IPS-NIHi7 (cell line): ENCODE measurements around the gene CNNM2.

Experiments
- DNase-seq: peaks from one replicate; pipeline ENCODE4 v3.0.0; 2012; ENCODE audit warnings: mixed read lengths; ENCODE audit errors: extremely low spot score

The CNNM2 gene

DNA sequence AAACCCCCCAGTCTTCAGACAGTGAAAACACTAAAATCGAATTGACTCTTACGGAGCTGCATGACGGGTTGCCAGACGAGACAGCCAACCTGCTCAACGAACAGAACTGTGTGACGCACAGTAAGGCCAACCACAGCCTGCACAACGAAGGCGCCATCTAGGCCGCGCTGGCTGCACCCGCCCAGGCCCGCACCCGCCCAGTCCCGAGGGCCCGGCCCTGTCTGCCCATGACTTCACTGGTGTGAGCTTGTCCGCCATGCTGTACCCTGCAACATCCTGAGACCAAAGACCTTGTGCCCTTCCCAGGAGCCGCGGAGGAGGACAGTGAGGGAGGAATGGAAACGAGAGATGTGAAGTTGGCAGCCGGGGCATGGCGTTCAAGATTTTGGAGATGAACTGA lies 158.9 kb downstream of the CNNM2 start:
- DNase-seq: no peak

DNA sequence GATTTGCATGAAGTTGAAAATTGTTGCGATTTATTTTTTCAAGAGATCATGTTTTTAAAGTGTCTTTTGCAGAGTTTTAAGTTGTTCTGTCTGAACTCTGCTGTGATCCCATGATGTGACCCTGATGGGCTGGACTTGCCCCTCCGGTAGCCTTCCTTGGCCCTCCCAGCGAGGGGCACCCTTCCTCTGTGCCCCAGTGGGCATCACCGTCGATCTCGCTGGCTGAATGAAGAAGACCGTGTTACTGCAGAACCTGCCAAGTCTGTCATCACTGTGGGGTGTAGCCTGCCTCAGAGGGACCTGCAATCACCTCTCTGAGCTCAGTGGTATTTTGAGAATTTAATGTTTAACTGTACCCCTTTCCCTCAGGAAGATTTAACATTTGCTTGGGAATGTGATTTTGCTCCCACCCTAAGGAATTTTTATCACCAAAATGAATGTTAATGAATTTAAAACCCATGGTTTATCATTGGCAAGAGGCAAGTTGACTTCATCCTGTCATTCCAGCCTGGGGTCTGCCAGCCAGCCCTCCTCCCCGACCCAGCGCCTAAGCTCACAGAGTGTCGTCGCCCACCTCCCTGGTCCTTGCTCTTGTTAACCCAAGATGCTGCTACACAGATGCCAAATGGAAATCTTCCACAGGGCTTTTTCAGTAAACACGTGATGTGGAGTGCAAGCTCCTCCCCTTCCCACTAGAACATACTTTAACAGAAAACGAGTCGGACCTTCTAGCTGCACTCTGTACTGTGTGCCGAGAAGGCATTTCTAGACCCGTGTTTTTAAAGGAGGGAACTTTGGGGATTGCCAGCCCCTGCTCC lies 159.6 kb downstream of the CNNM2 start:
- no peak for DNase-seq

DNA sequence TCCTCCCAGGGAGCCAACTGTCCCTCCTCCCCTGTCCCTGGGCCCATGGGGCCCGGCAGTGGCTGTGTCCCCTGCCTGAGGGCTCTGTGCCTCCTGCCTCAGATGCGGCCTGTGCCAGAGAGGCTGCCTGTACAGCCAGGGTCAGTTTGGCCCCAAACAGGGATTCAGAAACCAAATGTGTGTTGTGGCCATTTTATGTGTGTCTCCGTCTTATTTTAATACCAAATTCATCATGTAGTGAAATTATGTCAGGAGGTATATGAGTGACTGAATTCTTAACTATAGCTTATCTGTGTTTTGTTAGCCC lies 160.2 kb downstream of the CNNM2 start:
- DNase-seq: no peak

DNA sequence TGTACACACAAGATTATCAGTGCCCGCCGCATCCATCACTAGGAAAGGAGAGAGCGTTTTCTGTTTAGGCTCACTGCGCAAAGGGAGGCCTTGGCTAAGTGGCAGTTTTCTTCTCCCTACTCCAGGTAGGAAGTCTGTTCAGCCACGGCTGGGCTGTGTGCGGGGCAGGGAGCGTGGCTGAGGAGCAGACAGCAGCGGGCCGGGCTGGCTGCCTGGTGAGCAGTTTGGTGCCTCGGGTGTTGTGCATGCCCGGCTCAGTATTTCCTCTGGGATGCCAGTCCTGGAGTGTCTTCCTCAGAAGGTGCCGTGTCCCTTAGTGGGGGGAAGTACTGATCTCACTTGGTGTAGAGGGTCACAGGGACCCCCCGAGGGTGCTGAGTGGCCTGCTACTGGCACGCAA lies 160.6 kb downstream of the CNNM2 start:
- DNase-seq: no peak

DNA sequence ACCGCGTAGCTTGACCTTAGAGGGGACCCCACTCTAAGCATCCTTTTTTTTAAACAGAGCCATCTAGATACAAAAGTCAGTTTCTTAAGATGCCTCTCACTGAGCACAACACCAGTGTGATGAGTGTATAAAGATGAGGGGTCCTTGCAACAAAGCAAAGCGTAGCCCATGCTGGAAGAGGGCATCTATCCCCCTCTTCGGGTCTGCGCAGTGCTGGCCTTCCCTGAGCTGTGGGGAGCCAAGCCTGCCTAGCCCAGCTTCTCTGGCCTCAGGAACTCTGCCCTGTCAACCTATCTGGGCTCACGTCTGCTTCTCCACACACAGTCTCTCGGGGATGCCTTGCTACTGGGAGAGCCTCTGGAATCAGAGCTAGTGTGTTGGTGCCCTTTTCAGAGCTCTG lies 161.0 kb downstream of the CNNM2 start:
- DNase-seq: no peak

DNA sequence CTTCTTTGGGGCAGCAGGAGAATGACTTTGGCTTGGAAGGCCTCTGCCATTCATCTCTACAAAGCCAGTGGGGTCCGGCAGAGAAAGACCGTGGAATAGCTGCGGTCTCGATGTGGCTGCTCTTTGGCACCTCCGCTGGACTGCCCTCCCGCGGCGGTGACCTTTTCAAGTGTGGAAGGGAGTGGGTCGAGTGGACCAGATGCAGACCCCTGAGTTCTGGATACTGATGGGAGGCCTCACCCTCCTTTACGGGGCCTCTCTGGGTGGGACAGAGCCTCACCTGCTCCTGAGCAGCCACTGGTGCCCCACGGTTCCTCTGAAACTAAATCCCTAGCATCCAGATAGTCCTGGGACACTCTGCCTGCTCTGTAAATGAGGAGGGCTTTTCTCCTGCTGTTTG lies 161.9 kb downstream of the CNNM2 start:
- DNase-seq: no peak

DNA sequence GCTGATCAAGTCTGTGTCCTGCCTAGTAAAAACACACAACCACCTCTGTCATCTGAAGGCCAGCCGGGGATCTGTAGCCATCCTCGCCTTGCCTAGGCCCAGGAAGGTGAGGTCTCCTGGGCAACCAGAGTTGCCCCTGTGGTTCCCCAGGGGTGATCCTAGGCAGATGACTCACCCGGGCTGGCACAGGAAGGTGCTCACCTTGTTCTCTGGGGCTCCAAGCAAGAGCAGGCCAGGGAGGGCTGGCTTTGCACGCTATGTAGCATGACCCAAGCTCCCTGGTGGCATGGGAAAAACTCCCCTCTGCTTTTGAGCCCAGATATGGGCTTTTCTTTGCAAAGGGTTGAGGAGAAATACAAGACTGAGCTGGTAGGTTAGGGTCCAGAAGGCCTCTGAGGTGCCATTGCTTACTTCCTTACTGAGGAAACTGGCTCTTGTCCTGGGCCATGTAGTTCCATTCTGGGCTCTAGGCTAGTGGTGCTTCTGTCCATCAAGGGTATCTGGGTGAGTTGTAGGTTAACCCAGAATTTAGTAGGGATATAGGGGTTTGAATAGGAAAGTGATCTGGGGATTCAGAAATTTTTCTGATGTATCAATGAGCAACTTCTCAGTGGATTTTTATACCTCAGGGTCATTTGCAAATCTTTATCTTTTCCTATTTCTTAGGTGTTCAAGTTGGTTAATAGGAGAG lies 162.9 kb downstream of the CNNM2 start:
- DNase-seq: no peak

DNA sequence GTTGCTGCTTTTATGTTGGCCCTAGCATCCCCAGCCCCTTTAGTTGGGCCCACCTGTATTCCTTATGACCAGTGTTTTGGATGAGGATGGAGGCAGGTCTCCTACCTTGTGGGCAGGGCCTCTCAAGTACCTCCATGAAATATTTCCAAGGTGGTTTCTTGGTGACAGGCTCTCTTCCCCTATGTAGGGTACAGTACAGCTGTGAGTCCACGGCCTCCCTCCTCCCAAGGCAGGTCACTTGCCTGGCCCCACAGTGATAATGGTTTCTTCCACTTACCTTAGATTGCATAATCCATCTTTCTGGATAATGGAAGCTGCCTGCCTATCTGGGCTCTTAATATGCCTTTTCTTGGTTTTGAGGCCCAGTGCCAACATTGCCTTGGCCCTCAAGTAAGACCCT lies 164.6 kb downstream of the CNNM2 start:
- no peak for DNase-seq

DNA sequence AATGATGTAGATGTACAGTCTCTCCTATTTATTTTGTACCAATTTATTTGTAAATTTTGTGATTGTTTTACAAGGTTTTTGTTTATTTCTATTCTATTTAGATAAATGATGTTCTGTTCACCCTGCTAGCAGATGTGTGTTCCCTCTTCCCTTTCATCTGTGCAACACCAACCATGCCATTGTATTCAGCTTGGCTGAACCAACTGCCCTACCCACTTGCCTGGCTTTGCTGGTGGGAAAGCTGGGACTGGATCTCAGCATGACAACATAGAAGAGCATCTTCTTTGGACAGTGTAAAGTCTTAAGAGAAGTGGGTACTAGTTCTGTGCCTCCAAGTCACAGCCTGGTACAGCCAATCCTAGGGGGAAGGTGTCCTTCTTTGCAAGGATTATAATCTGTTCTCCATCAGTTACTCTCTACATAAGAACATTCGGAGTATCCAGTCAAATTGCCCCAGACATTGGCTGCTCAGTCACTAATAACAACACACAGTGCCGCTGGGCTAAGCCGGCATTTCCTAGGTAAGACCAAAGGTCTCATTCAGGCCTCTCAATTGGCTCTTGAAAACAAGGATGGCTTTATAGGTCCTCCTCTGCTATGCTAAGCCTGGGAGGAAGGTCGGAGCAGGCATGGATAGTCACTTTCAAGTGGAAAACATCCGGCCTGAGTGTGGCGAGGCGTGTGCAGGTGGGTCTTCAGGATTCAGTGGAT lies 165.3 kb downstream of the CNNM2 start:
- no peak for DNase-seq

DNA sequence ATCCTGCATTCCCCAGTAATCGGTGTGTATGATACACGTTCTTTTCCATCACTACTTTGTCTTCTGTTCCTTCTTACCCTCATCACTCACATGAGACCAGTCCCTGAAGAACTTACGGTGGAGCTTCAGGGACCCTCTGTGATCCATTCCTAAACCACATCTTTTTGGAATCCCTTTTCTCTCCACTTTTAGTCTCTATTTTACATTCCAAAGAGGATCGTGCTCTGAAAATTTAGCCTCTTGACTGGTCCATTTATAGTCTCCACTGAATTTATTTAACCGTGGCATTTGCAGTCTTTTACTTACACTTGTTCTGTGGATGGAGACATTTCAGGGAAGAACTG lies 165.9 kb downstream of the CNNM2 start:
- no peak for DNase-seq

DNA sequence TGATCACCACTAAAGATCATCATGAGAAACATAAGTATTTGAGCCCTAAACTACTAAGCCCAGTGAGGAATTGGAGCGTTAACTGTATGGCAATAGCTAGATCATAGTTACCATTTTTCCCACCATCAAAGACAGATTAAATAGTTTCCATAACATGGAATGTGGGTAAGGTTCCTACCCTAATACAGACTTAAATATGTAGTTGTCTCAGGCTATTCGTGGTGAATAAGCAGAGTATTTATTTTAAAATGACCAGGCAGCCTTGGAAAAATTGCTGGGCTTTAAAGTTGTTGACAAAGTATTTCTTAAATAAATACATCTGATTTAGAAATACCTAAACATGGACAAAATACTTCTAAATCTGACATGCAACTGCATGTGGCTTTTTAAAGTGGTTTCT lies 168.2 kb downstream of the CNNM2 start:
- DNase-seq: no peak

DNA sequence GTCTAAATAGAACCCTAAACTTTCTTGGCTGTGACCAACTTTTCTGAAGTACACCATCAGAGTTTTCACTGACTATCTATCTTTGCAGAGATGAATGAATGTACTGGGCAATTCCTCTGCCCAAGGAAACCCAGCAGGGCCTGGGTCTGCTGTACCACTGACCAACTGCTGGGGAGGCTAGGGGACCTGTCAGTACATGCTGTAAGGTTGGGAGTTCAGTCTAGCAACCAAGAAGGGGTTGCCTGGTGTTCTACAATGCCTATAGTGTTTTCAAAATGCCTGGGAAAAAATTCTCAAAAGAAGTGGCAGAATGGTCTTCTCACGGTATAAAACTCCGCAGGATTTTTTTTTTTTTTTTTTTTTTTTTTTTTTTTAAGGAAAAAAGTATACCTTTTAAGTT lies 168.7 kb downstream of the CNNM2 start:
- DNase-seq: no peak

DNA sequence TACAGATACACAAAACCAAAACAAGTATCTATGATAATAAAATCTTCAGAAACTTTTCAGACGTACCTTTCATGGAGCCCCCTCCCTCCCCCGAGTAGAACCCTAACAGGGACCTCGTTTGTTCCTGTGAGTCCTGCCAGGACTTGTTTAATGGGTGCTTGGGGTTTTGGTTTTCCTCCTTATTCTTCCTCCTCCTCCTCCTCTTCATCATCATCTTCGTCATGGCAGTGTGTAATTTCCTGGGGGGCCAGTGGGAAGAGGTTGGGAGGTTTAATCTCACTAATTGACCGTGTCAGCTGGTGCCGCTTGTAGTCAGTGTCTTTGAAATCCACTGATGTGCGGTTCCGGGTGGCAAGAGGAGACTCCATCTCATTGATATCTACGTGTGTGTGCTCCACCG lies 171.4 kb downstream of the CNNM2 start:
- no peak for DNase-seq

DNA sequence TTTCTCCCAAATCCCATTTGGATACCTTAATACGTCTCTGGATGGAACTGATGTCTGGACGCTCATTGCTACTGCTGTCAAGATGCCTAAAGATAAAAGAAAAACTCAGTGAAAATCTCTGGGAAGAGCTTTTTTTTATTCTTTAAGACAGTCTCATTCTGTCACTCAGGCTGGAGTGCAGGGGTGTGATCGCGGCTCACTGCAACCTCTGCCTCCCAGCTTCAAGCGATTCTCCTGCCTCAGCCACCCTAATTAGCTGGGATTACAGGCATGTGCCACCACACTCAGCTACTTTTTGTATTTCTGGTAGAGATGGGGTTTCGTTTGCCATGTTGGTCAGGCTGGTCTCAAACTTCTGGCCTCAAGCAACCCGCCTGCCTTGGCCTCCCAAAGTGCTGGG lies 172.8 kb downstream of the CNNM2 start:
- no peak for DNase-seq

DNA sequence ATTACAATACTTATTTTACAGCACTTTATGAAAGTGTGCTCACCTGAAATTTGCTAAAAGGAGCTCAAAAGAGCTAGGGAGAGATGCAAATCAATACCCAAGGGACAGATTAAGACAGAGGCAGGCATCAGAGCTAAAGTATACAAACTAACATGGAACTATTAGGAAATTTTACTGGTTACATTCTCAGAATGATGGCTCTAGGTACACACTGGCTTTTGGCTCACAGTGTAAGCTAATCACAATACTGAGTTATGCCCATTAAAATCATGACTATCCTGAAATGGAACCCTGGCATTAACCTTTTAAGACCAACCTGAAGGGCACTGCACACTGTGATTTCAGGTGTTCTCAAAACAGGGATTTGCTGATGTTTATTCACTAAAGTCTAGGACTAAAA lies 176.9 kb downstream of the CNNM2 start:
- no peak for DNase-seq

DNA sequence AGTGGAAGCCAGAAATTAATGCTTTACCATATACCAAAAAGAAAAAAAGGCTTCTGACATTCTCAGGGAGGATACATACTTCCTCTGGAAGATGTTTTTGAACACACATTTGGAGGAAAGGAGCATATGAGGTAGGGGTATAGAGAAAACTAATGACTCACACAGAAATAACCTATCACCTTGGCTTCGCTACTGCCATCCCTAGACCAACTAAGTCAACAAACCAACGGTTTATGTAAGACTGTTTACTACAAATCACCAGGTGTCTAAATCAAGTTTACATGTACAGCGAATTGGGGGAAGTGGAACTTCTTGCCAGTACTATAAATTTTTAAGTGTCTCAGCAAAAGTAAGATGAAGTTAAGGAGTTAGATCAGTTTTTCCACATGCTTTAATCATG lies 178.0 kb downstream of the CNNM2 start:
- no peak for DNase-seq

DNA sequence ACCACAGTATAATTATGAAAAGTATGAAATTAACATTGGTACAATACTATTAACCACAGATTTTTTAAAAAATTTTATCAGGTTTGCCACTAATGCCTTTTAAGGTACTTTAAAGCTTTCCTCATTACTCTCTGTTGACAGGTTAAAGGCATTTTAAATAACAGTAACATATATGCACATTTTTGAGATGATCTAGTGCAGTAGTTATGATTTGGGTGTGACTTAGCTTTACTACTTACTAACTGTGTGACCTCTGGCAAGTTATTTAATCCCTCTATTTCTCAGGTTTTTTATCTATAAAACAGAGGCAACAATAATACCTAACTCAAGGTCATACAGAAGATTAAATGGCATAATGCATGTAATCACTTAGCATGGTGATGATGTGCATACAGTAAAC lies 180.1 kb downstream of the CNNM2 start:
- no peak for DNase-seq

DNA sequence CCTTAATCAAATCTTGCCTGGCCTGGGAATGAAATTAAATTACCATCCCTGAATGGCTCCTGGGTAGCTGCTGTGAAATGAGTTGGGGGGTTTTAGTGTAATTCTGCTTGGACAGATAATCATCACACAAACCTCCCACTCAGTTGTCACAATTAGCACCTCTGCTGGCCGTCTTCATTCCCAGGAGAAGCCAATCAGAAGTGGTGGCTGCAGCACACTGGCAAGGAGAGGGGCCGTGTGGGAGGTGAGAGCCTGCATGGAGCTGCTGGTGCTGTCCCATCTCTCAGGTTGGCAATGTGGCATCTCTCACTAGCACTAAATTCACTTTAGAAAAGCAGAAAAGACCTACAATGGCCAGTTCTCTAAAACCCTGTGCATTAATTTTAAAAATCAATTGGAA lies 182.5 kb downstream of the CNNM2 start:
- DNase-seq: no peak

DNA sequence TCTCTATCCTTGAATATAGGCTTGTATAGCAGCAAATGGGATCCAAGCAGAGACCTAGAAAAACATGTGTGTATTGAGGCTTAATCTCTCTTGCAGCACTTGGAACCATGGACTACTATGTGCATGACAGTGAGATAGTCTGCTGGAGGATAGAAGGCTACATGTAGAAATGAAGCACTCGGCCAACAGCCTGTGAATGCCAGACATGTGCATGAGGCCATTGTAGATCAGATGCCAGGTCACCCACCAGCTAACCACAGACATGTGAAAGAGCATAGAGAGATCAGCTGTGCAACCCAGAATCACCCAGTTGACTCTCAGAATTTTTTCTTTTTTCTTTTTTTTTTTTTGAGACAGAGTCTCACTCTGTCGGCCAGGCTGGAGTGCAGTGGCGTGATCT lies 184.1 kb downstream of the CNNM2 start:
- DNase-seq: no peak

DNA sequence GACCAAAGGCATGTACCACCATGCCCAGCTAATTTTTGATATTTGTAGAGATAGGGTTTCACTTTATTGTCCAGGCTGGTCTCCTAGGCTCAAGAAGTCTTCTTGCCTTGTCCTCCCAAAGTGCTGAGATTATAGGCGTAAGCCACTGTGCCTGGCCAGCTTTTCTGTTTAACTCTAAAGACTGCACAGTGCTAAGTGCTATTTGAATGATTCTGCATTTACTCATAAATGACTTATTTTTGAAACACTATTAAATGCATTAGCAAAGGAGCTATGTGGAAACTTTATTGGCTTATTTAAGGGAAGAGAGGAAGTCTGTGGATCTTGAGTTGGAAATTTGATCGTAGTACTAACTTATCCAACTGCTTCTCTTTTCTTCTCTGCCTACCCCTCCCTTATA lies 185.9 kb downstream of the CNNM2 start:
- DNase-seq: no peak

DNA sequence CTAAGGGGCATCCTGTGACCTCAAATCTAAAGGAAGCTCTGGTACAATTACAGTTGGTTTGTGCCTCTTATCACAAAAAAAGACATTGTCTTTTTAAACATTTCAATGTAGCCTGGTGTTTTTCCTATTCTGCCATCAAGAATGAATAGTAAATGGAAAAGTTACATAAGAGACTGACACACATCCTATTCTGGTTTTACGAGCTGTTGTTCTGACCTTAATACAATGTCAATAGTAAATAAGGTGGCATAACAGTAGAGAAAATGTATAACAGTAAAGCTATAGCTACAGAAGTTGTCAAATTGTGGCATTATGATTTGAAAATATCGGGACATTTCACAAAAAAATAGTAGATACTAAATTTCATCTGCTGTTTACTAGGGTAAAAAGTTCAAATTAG lies 186.6 kb downstream of the CNNM2 start:
- DNase-seq: no peak

DNA sequence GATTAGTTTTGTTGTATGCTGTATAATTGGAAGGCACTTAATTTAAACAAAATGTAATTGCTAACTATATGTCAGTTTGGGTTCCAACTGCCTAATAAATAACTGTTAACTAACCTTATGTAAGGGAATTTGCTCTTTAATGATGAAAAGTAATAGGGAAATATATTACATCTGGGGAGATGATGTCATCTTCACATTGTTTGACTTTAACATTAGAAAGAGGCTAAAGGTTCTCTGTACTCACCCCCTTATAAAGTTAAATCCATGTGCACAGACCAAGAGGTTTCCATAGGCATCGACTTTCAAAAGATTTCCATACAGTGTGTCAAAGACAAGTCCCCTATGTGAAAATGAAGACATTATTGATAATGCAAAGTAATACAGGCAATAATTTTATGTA lies 187.4 kb downstream of the CNNM2 start:
- no peak for DNase-seq

DNA sequence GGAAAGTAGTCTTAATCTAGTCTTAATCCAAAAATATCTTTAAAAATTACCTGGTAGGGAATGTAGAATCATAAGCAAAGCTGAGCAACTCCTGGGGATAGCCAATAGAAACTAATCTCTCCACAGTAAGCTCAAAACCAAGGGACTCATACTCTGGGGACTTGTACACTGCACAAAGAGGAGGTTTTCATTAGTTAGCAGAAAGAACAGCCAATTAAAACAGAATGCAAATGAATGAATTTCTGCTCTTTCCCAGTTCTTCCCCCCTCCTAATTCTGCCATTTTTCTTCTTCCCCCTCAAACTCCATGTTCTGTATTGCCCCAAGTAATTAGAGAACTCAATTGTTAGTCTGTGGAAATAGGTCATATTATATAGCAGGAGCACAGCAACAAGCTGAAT lies 188.4 kb downstream of the CNNM2 start:
- no peak for DNase-seq
